Hepatocyte (in vitro differentiated cells): ENCODE data around the gene MEIKIN.

Experiments
- EZH2 ChIP-seq: fragments of 200-600 bp; sonication (generic); IDR thresholded peaks from 2 replicates; pipeline ENCODE4 v1.6.1; 2016; ENCODE audit warnings: antibody characterized with exemption, mild to moderate bottlenecking, borderline replicate concordance
- EZH2phosphoT487 ChIP-seq: fragments of 200-600 bp; sonication (generic); IDR thresholded peaks from one replicate; pipeline ENCODE4 v1.6.1; 2018; ENCODE audit warnings: antibody characterized with exemption, mild to moderate bottlenecking, low read depth, moderate library complexity; ENCODE audit not compliant: unreplicated experiment, severe bottlenecking
- TF ChIP-seq, protein P1 (sequence below): fragments of 200-600 bp; sonication (generic); IDR thresholded peaks from 2 replicates; pipeline ENCODE4 v1.5.1; 2016; ENCODE audit warnings: antibody characterized with exemption, mild to moderate bottlenecking; ENCODE audit not compliant: poor library complexity

DNA sequence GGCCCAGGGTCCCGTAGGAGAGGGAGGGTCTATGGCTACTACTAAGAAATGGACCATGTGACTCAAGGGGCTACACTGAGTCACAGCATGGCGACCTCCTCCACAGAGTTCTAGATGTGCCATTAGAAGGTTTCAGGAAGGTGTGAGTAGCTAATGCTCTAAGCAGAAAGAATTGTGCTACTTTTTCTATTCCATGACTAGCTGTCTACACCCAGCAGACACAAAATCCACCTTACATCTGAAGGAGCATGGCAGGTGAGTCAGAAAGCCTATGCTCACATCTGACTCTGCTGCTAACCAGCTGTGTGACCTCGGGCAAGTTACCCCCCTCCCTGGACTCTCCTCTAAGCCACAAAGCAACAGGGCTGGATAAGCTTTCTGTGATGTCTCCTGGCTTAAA lies 14.4 kb upstream of the MEIKIN start:
- TF ChIP-seq, protein P1, sequence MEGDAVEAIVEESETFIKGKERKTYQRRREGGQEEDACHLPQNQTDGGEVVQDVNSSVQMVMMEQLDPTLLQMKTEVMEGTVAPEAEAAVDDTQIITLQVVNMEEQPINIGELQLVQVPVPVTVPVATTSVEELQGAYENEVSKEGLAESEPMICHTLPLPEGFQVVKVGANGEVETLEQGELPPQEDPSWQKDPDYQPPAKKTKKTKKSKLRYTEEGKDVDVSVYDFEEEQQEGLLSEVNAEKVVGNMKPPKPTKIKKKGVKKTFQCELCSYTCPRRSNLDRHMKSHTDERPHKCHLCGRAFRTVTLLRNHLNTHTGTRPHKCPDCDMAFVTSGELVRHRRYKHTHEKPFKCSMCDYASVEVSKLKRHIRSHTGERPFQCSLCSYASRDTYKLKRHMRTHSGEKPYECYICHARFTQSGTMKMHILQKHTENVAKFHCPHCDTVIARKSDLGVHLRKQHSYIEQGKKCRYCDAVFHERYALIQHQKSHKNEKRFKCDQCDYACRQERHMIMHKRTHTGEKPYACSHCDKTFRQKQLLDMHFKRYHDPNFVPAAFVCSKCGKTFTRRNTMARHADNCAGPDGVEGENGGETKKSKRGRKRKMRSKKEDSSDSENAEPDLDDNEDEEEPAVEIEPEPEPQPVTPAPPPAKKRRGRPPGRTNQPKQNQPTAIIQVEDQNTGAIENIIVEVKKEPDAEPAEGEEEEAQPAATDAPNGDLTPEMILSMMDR = no peak
- TF ChIP-seq EZH2 (no peak), EZH2phosphoT487 (no peak)
